Hematopoietic multipotent progenitor cell treated with erythropoietin and hydrocortisone succinate and interleukin-3 and kit ligand, for 17 days (in vitro differentiated cells): ENCODE measurements around the gene ERCC8.
"Not testable (repeated sequence)": the region's sequence is repeated elsewhere in the genome, so short reads cannot be mapped to it uniquely, and the experiment has no call there.

Experiments used
- DNase-seq: peaks from one replicate; pipeline ENCODE4 v3.0.0-alpha.2; 2015; ENCODE audit warnings: low spot score

The ERCC8 gene, protein sequence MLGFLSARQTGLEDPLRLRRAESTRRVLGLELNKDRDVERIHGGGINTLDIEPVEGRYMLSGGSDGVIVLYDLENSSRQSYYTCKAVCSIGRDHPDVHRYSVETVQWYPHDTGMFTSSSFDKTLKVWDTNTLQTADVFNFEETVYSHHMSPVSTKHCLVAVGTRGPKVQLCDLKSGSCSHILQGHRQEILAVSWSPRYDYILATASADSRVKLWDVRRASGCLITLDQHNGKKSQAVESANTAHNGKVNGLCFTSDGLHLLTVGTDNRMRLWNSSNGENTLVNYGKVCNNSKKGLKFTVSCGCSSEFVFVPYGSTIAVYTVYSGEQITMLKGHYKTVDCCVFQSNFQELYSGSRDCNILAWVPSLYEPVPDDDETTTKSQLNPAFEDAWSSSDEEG

GRCh38 chr5:60944904-60945812 lies at the start of gene ERCC8, which contains the start of gene NDUFAF2:
Gene ERCC8, minus strand, starts transcription at chr5:60945070. Its CDS starts 62 bp downstream, at chr5:60945008.
Gene NDUFAF2, plus strand, starts transcription at chr5:60945205. Its CDS starts 51 bp downstream, at chr5:60945256.
- peak; percentile 86 for DNase-seq

DNA sequence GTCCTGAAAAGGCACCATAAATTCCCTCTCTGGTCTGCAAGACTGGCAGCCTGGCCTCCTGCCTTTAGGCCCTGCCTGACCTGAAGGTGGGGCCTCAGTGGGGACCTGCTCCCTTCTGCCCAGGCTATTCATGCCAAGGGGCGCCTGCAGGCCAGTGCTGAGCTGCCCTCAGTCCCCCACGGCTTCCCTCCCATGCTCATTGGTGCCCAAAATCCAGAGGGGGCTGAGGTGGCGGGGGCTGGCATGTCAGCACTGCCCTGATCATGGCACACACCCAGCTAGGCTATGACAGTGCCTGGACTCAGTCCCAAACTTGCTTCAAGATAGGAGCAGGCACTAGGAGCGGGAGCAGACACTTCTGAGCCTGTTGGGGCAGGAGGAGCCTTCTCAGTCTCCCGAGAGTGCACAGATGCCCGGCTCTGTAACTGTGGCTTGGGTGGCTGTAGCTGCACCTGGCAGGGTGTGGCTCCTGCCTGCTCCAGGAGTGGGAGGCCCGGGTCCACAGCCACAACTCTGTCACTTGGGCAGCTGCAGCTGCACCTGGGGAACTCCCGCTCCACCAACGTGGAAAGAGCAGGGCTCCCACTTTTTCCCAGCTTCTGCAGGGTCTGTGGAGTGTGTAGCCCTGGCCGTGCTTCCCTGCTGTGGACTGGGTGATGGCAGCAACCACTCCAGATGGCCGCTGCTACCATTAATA lies 49.2 kb upstream of the ERCC8 start:
- DNase-seq = no peak

GRCh38 chr5:60993425-60993824 lies 48.6 kb upstream of the ERCC8 start:
- no peak for DNase-seq

GRCh38 chr5:60992871-60993270 lies 48.0 kb upstream of the ERCC8 start:
- no peak for DNase-seq

GRCh38 chr5:60989790-60990189 lies 44.9 kb upstream of the ERCC8 start:
- no peak for DNase-seq

- not testable (repeated sequence) for DNase-seq
These were observed 37.3 kb upstream of the ERCC8 start for GRCh38 chr5:60982127-60982526.

GRCh38 chr5:60980511-60980910 lies 35.6 kb upstream of the ERCC8 start:
- no peak for DNase-seq

DNA sequence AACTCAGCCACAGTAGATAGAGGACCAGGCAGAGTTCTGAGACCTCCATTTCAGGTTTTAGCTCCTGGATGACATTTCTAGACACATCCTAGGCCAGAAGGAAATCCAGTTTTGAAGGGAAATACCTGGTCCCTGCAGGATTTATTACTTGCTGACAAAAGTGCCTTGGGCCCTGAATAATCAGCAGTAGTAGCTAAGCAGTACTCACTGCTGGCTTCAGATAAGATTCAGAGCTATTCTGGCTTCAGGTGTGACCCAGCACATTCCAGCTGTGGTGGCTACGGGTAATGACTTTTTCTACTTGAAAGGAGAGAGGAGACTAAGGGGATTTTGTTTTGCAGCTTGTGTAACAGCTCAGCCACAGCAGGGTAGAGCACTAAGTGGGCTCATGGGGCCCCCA lies 34.1 kb upstream of the ERCC8 start:
- no peak for DNase-seq

DNA sequence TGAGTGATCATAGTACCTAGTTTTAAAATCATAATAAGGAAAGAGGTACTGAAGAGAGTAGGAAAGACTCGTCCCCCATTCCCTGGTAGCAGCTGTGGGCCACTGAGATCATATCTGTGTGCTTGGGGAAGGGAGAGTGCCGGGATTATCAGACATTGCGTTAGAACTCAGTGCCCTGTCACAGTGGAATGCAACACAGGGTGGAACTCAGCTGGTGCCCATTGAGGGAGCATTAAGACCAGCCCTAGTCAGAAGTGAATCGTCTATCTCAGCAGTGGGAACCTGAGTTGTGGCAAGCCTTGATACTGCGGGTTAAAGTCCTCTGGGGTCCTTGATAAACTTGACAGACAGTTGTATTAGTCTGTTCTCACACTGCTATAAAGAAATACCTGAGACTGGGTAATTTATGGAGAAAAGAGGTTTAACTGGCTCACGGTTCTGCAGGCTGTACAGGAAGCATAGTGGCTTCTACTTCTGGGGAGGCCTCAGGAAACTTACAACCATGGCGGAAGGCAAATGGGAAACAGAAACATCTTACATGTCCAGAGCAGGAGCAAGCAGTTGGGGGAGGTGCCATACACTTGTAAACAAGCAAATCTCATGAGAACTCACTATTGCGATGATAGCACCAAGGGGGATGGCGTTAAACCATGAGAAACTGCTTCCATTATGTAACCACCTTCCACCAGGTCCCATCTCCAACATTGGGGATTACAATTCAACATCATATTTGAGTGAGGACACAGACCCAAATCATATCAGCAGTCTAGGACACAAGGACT lies 33.3 kb upstream of the ERCC8 start:
- no peak for DNase-seq

DNA sequence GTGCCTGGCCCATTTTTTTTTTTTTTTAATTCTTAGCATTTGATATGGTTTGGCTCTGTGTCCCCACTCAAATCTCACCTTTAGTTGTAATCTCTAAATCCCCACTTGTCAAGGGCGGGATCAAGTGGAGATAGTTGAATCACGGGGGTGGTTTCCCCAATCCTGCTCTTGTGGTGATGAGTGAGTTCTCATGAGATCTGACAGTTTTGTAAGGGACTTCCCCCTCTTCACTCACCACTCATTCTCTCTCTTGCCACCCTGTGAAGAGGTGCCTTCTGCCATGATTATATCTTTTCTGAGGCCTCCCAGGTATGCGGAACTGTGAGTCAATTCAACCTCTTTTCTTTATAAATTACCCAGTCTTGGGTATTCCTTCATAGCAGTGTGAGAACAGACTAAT lies 27.4 kb upstream of the ERCC8 start:
- no peak for DNase-seq

GRCh38 chr5:60961685-60962084 lies 16.8 kb upstream of the ERCC8 start:
- no peak for DNase-seq

- no peak for DNase-seq
These were observed 15.7 kb upstream of the ERCC8 start for GRCh38 chr5:60960591-60960990.

DNA sequence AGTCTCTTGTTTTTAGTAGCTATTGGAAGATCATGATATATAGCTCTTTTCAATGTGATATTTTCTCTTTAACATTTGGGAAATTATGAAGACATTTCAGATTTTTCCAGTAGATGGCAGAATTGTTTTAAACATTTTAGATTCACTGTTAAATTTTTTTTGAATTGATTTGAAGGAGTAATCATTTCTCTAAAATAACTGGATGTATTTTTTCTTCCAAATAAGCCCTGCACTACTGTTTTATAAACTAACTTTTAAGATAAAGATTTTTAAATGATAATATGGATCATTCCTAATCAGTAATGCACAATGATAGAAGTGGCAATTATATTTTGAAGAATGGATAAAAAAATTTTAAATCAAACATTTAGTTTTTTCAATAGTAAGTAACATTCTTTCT lies 14.3 kb upstream of the ERCC8 start:
- DNase-seq = no peak

GRCh38 chr5:60958712-60959111 lies 13.8 kb upstream of the ERCC8 start:
- DNase-seq = no peak

DNA sequence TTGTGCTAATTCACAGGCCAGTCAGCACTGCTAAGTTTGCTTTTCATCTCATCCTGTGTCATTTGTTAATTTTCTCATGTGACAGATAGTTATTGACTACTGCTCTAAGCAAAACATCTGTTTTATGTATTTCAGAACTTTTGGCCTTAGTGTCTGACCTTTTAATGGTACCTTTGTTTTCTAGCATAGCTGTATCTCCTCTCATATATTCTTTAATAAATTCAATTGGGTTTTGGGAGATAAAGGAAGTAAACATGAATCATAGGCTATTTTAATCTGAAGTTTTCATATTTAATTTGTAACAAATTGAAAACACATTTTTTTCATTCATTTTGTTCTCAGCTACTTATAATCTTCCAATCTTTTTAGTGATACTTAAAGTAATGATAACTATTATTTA lies 13.2 kb upstream of the ERCC8 start:
- DNase-seq = no peak

DNA sequence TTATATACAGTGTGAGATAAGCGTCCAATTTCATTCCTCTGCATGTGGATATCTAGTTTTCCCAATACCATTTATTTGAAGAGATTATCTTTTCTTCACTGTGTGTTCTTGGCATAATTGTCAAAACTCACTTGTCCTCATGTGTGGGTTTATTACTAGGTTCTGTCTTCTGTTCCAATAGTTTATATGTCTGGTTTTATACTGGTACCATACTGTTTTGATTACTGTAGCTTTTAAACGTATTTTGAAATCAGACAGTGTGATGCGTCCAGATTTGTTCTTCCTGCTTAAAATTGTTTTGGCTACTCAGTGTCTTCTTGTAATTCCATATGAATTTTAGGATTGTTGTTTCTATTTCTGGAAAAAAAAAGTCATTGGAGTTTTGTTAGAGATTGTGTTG lies 10.4 kb upstream of the ERCC8 start:
- DNase-seq = no peak

DNA sequence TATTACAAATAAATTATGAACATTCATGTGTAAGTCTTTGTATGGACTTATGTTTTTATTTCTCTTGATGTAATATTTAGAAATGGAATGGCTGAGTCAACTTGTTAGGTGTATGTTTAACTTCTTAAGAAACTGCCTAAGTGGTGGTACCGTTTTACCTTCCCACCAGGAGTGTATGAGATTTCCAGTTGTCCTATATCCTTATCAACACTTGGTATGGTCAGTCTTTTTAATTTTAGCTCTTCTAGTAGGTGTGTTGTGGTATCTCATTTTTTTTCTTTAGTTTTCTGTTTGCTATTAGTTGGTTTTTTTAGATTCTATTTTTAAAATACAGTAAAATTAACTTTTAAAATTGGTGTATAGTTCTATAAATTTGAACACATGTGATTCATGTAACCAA lies 3.9 kb upstream of the ERCC8 start:
- no peak for DNase-seq

DNA sequence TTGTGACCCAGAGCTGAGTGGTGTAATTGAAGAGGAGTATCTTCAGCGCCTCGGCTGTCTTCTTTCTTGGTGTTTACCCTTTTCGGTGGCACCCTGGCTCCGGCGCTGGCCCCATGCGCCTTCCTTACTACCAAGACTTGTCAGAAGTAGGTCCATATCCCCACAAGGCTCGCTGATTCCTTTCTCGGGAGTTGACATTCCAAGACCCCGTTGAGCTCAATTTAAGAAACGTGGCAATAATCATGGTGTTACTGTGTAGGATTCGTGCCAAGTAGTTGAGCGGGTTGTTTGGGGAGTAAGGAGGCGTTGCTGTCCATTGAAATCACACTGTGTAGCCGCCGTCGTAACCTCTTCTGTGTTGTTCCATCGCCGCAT lies 930 bp upstream of the ERCC8 start:
- DNase-seq = peak; percentile 20

- DNase-seq = no peak
These were observed 1.2 kb downstream of the ERCC8 start for GRCh38 chr5:60943624-60944023.

DNA sequence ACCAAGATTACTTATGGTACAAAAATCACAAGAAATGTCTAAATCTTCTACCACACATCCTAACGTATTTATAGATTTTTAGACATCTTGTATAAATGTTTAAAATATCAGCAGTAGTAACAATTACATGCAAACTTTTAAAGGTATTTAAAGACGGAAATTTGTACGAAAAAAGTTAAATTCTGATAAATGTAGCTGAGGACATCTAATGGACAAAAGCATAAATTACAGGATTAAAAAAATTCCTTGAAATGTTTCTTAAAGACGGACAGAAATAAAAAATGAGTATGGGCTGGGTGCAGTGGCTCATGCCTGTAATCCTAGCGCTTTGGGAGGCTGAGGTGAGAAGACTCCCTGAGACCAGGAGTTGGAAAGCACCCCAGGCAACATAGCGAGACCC lies 15.8 kb downstream of the ERCC8 start:
- no peak for DNase-seq

GRCh38 chr5:60927450-60927849 lies 17.4 kb downstream of the ERCC8 start:
- DNase-seq = no peak

DNA sequence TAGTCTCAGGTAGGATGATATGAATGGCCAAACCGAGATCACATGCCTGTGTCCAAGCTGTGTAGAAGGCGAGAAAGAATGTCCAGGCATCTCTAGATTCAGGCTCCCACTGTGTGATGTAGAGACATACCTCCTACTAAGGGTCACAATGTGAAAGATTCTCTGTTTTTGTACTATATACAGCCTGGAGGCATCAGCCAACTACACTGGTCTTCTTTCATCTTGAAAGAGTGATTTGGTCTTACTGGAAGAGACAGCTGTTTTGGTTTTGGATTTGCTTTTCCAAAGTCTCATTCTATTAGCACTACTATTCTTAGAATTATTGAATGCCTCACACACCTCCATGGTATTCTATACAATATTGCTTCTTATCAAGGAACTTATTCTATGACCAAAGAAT lies 26.4 kb downstream of the ERCC8 start:
- no peak for DNase-seq
